ENCODE measurements around the gene CLMP.

CLMP gene

GRCh38 chr11:123188508-123189165 lies 6.4 kb downstream of the CLMP start:
- FAIRE-seq: no peak

- no peak for FAIRE-seq
Measured at GRCh38 chr11:123187665-123188507, 7.2 kb downstream of the CLMP start.

- FAIRE-seq: no peak
Measured at GRCh38 chr11:123187248-123187647, 7.8 kb downstream of the CLMP start.

DNA sequence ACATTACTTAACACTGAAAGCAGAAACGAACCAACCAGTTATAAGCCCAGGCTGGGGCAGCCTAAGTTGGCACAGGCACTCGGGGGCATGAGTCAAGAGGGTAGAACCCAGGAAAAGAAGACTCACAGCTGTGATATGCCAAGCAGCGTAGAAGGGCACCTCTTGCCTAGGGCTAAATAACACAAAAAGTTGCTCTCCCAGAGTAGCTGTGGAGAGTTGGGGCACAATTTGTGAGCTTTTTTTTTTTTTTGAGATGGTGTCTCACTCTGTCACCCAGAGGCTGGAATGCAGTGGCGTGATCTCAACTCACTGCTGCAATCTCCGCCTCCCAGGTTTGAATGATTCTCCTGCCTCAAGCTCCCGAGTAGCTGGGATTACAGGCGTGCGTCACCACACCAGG lies 8.8 kb downstream of the CLMP start:
- no peak for FAIRE-seq

GRCh38 chr11:123185326-123185725 lies 9.7 kb downstream of the CLMP start:
- FAIRE-seq: no peak

GRCh38 chr11:123184531-123184930 lies 10.5 kb downstream of the CLMP start:
- no peak for FAIRE-seq

GRCh38 chr11:123183391-123184099 lies 11.5 kb downstream of the CLMP start:
- no peak for FAIRE-seq

GRCh38 chr11:123181767-123182500 lies 13.1 kb downstream of the CLMP start:
- FAIRE-seq: no peak

DNA sequence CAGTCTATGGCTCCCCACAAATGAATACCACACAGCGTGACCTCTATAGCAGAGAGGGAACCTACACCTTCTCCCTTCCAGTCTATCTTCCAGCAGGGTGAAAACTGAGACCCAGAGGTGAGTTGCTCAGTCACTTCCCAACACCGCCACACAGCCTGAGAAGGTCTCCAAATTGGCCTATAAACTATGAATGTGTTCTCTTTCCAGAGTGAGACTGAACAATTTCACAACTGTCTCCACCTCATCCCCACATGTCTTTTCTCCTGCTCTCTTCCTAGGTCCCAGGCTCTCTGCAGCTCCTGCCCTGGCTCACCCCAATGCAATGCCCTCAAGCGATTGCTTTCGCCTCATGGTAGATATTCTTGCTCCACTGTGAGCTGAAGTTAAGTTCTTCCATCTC lies 14.0 kb downstream of the CLMP start:
- FAIRE-seq: no peak

- no peak for FAIRE-seq
Measured at GRCh38 chr11:123180574-123180973, 14.5 kb downstream of the CLMP start.

DNA sequence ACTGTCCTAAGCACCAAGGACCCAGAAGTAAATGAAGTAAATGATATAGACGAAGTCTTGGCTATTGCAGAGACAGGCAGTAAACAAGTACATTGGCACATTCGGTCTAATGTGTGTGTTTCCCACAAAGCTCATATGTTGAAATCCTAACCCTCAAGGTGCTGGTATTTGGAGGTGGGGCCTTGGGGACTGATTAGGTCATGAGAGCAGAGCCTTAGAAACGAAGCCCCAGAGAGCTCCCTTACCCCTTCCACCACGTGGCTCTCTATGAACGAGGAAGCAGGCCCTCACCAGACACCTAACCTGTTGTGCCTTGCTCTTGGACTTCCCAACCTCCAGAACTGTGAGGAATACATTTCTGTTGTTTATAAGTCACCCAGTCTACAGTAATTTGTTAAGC lies 14.9 kb downstream of the CLMP start:
- FAIRE-seq: no peak

DNA sequence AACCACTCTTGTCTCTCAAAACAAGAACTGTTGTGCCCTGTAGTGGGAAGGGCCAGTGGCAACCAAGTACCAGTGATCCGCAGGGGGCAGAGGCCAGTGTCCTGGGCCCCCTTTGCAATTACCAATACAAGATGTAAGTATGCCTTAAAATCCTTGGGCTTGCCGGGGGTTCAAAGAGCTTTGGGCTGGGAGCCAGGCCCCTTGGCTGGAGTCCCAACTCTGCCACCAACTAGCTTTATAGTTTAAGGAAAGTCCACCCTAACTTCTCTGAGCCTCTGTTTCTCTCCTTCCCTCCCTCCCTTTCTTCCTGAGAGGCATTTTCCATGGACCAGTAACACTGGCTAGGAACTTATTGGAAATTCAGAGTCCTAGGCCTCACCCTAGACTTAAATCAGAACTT lies 15.5 kb downstream of the CLMP start:
- FAIRE-seq: no peak

GRCh38 chr11:123178186-123178585 lies 16.9 kb downstream of the CLMP start:
- FAIRE-seq: no peak

DNA sequence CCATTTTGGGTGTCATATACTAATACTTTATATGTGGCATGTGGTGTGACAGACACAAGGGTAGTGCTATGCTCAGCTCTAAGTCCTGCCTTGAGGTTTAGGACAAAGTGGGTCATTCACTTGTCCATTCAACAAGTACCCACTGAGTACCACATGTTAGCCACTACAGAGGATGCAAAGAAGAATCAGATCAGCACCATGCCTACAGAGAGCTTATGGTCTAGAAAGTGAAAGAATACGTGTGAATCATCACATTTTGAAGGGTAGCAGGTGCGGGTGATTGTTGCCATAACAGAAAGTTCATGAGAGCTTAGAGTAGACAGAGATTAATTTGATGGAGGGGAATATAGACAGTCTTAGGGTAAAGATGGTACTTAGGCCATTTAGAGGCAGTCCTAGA lies 18.3 kb downstream of the CLMP start:
- no peak for FAIRE-seq

DNA sequence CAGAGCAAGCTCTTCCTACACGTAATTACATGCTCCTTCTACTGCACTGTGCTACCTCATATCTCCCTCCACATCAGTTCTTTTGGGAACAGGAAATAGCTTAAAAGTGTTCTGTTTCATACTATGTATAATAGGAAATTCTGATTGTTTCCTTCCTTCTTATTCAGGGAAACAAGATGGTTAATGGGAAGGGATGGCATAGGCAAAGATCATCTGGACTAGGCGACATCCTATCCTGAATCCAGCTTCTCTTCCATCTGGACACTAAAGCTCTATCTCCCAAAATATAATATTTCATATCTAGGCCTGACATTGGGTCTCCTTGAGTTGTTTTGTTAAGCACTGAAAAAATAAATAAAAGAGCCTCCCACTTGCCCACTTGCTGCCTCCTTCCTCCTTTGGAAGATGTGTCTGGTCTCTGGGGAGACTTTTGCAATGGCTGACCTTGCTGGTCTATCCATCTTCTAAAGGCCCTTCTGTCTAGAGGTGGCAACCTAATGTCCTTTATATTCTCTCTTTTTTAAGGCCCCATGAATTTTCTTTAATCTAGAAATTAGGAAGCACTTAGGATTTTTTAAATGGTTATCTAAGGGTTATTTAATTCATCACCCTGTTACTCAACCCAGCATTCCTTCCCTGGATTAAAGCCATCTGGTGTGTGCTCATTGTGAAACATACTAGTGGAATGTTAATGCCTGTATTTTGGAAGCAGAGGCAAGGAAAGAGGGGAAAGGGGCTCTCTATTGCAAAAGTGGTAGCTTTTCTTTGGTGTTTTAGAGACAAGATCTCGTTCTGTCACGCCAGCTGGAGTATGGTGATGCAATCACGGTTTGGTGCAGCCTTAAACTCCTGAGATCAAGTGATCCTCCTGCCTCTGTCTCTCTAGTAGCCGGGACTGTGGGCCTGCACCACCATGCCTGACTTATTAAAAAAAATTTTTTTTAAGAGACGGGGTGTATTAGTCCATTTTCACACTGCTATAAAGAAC lies 20.6 kb downstream of the CLMP start:
- no peak for FAIRE-seq

DNA sequence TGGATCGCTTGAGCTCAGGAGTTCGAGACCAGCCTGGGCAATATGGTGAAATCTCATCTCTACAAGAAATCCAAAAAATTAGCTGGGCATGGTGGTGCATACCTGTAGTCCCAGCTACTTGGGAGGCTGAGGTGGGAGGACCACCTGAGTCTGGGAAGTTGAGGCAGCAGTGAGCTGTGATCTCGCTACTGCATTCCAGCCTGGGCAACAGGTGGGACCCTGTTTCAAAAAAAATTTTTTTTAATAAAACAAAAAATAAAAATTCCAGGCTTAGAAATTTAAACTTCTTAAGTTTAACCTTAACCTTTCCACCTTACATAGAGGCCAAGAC lies 21.2 kb downstream of the CLMP start:
- no peak for FAIRE-seq

- FAIRE-seq: no peak
Measured at GRCh38 chr11:123173040-123173855, 21.8 kb downstream of the CLMP start.

DNA sequence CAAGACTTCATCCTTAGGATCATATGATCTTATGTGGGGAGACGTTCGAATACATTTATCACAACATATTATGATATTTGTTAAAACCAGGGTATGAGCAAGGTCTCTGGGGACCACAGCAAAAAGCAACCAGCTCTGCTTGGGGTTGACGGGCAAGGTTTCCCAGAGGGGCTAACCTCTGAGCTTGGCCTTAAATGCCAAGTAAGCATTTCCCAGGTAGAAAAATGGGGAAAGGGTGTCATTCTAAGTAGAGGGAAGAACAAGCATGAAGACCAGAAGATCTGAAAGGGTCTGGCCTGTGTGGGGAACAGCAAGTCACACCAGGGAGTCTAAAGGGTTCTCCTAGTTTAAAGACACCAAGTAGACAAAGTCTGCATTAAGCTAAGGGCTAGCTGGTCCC lies 24.1 kb downstream of the CLMP start:
- no peak for FAIRE-seq

- no peak for FAIRE-seq
Measured at GRCh38 chr11:123169821-123170220, 25.2 kb downstream of the CLMP start.

DNA sequence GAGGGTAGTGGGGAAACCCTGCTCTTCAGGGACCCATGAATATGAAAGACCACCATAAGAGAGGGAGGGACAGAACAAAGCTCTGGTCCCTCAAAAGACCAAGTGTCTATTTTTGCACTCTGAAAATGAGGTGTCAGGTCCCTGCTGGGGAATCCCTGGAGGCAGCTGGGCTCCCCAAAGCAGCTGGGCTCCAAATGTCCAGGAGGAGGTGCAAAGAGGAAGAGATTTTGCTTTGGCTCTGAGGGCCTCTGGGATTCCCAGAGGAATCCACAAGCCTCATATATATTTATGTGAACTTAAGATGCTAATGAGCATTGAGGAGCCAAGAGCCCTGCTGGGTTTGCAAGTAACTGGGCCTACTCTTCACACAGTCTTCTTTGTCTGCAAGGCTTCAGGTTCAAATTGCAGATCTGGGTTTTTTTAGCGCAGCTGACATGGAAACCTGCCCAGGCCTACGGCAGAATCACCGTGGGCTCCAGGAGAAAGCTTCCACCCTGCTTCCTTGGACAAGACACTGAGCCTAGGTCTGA lies 26.0 kb downstream of the CLMP start:
- FAIRE-seq: no peak

GRCh38 chr11:123168241-123168640 lies 26.8 kb downstream of the CLMP start:
- no peak for FAIRE-seq

All from TTC549 (cell line).